ENCODE data around the gene CENPB. TPM values are rescaled to one million over a fixed set of nuclear protein-coding genes. Genes with fewer than 3 reads are reported as not detected.

CENPB gene
- total RNA-seq, 1 experiment from 2014 or later, result 84.3 TPM

DNA sequence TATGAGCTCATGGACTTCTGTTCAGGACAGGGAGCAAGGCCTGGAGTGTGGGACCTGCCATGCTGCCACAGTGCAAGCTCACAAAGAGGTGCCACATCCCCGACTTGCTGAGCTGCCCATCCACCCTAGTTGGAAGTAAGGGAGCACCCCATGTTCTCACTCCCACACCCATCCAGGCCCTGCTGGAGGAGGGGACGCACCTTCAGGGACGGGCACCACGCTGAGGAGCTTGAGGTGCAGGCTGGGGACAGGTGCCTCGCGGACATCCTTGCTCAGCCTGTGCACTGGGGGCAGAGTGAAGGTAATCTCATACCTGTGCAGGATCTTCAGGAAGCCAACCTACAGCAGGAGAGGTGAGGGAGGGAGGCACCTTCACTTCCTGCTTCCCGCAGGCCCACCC is 31.3 kb downstream of the CENPB start:
- no peaks in the 10 kb centered on the region for H3K9me3 Mint-ChIP-seq (ENCODE audit: unreplicated experiment)
- no peak overlapping the region for H3K27ac Mint-ChIP-seq (ENCODE audit: unreplicated experiment)
- TF ChIP-seq, protein P1, sequence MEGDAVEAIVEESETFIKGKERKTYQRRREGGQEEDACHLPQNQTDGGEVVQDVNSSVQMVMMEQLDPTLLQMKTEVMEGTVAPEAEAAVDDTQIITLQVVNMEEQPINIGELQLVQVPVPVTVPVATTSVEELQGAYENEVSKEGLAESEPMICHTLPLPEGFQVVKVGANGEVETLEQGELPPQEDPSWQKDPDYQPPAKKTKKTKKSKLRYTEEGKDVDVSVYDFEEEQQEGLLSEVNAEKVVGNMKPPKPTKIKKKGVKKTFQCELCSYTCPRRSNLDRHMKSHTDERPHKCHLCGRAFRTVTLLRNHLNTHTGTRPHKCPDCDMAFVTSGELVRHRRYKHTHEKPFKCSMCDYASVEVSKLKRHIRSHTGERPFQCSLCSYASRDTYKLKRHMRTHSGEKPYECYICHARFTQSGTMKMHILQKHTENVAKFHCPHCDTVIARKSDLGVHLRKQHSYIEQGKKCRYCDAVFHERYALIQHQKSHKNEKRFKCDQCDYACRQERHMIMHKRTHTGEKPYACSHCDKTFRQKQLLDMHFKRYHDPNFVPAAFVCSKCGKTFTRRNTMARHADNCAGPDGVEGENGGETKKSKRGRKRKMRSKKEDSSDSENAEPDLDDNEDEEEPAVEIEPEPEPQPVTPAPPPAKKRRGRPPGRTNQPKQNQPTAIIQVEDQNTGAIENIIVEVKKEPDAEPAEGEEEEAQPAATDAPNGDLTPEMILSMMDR (IDR thresholded peaks at IDR 0.05; ENCODE audit: insufficient read depth in 1 of 2, low read depth in 1 of 2, low read length in 1 of 2, severe bottlenecking in 1 of 2, unreplicated experiment in 1 of 2), result no peak
- ChIA-PET CTCF (interaction anchor here (0.8 to 1.2 kb wide), 2 partner anchors 10 to 13 kb away, joined by 3 read pairs; no protein-coding TSS in a partner anchor), POLR2A (interaction anchor here (0.5 kb wide), 1 partner anchor 919 kb away, joined by 3 read pairs; no protein-coding TSS in a partner anchor)
- Histone ChIP-seq H3K4me3 (ENCODE audit: low read depth, low read length) (no peak overlapping the region), H3K9me3 (no peaks in the 10 kb centered on the region), H3K36me3 (ENCODE audit: control insufficient read depth, insufficient read depth, low read length) (0 out of 2 replicates have a peak, but pooled peaks cover 1% of the 10 kb centered on the region), H3K27me3 (replicated peaks; ENCODE audit: control insufficient read depth, insufficient read depth, low read length) (no peaks in the 10 kb centered on the region), H3K4me1 (no peaks in the 10 kb centered on the region)
- no peak overlapping the region for H3K4me3 Mint-ChIP-seq (ENCODE audit: unreplicated experiment)
- no peaks in the 10 kb centered on the region for H3K27me3 Mint-ChIP-seq (ENCODE audit: insufficient read depth, unreplicated experiment)
- no peaks in the 10 kb centered on the region for H3K4me1 Mint-ChIP-seq (ENCODE audit: low read depth, unreplicated experiment)
- peaks cover 27% of the 10 kb centered on the region for H3K36me3 Mint-ChIP-seq (ENCODE audit: insufficient read depth, unreplicated experiment)
- BruUV-seq (replicated peaks), result no TSS peak
- intact Hi-C loops (cut with micrococcal nuclease; ENCODE audit: unreplicated experiment), result no loop called here
- no peak for DNase-seq

- H3K4me1 ChIP-seq, result no peaks in the 10 kb centered on the region
- POLR2A ChIA-PET, result interaction anchor here (1.0 kb wide), 1 partner anchor 13 kb away, joined by 9 read pairs; the partner anchor contains the start of gene ADISSP
- BruUV-seq (replicated peaks), result no TSS peak
- no peaks in the 10 kb centered on the region for H3K9me3 ChIP-seq
- no peak for DNase-seq
- no peaks in the 10 kb centered on the region for H3K27me3 ChIP-seq (replicated peaks; ENCODE audit: control insufficient read depth, insufficient read depth, low read length)
- H3K4me3 Mint-ChIP-seq (ENCODE audit: unreplicated experiment), result no peak overlapping the region
- no peaks in the 10 kb centered on the region for H3K27me3 Mint-ChIP-seq (ENCODE audit: insufficient read depth, unreplicated experiment)
- no peaks in the 10 kb centered on the region for H3K9me3 Mint-ChIP-seq (ENCODE audit: unreplicated experiment)
- H3K4me3 ChIP-seq (ENCODE audit: low read depth, low read length), result no peak overlapping the region
- no peaks in the 10 kb centered on the region for H3K4me1 Mint-ChIP-seq (ENCODE audit: low read depth, unreplicated experiment)
- no peak overlapping the region for H3K27ac Mint-ChIP-seq (ENCODE audit: unreplicated experiment)
- intact Hi-C loops (cut with micrococcal nuclease; ENCODE audit: unreplicated experiment), result no loop called here
- 0 out of 2 replicates have a peak, but pooled peaks cover 1% of the 10 kb centered on the region for H3K36me3 ChIP-seq (ENCODE audit: control insufficient read depth, insufficient read depth, low read length)
- H3K36me3 Mint-ChIP-seq (ENCODE audit: insufficient read depth, unreplicated experiment), result peaks cover 19% of the 10 kb centered on the region
- CTCF ChIA-PET, result interaction anchor here (0.8 kb wide), 1 partner anchor 13 kb away, joined by 3 read pairs; the partner anchor contains the start of gene ADISSP
- TF ChIP-seq, protein P1 (IDR thresholded peaks at IDR 0.05; ENCODE audit: insufficient read depth in 1 of 2, low read depth in 1 of 2, low read length in 1 of 2, severe bottlenecking in 1 of 2, unreplicated experiment in 1 of 2), result no peak
Measured at GRCh38 chr20:3754276-3754630, 32.3 kb downstream of the CENPB start.

- ChIA-PET POLR2A (interaction anchor here (1.0 kb wide), 1 partner anchor 14 kb away, joined by 9 read pairs; the partner anchor contains the start of gene ADISSP), CTCF (interaction anchor here (0.7 to 1.4 kb wide), 5 partner anchors 14 to 28 kb away, joined by 3 to 9 read pairs (median 5); partner anchors contain the start of genes ADISSP and SPEF1)
- TF ChIP-seq, protein P1 (IDR thresholded peaks at IDR 0.05; ENCODE audit: insufficient read depth in 1 of 2, low read depth in 1 of 2, low read length in 1 of 2, severe bottlenecking in 1 of 2, unreplicated experiment in 1 of 2), result no peak
- no peaks in the 10 kb centered on the region for H3K4me1 Mint-ChIP-seq (ENCODE audit: low read depth, unreplicated experiment)
- no peaks in the 10 kb centered on the region for H3K9me3 Mint-ChIP-seq (ENCODE audit: unreplicated experiment)
- BruUV-seq (replicated peaks), result TSS peak; percentile 57
- no peak overlapping the region for H3K27ac Mint-ChIP-seq (ENCODE audit: unreplicated experiment)
- no peaks in the 10 kb centered on the region for H3K27me3 Mint-ChIP-seq (ENCODE audit: insufficient read depth, unreplicated experiment)
- no peak overlapping the region for H3K4me3 Mint-ChIP-seq (ENCODE audit: unreplicated experiment)
- peaks cover 24% of the 10 kb centered on the region for H3K36me3 Mint-ChIP-seq (ENCODE audit: insufficient read depth, unreplicated experiment)
- intact Hi-C loops (cut with micrococcal nuclease; ENCODE audit: unreplicated experiment), result loop anchor here (2.0 kb wide), 1 partner anchor 15 kb away; no protein-coding TSS in a partner anchor
- Histone ChIP-seq H3K4me3 (ENCODE audit: low read depth, low read length) (no peak overlapping the region), H3K9me3 (no peaks in the 10 kb centered on the region), H3K36me3 (ENCODE audit: control insufficient read depth, insufficient read depth, low read length) (0 out of 2 replicates have a peak, but pooled peaks cover 1% of the 10 kb centered on the region), H3K4me1 (no peaks in the 10 kb centered on the region), H3K27me3 (replicated peaks; ENCODE audit: control insufficient read depth, insufficient read depth, low read length) (no peaks in the 10 kb centered on the region)
- DNase-seq, result no peak
Measured at GRCh38 chr20:3753501-3754275, 32.9 kb downstream of the CENPB start.
